HepG2 (cell line): ENCODE measurements around the gene EXTL2. TPM values are rescaled to one million over a fixed set of nuclear protein-coding genes. Genes with fewer than 3 reads are reported as not detected.

Source experiments
- ATAC-seq: fragments of 200-7000 bp; cut with Tn5 transposase; 3 replicates; pipeline ENCODE4 v1.9.1; 2020; ENCODE audit warnings: mild to moderate bottlenecking, moderate library complexity
- BruUV-seq: library from RNA; stranded (reverse); fragments of 400-500 nt; replicated peaks from 2 replicates; lab custom pipeline; 2021; lab: Mats Ljungman, UMichigan
- CTCF ChIA-PET: fragments of 300-600 bp; formaldehyde crosslinking; extraction: SDS; loops from one replicate; lab custom pipeline; 2021; ENCODE audit warnings: low total read pairs, inconsistent platforms, low intra/inter-chr PET ratio; lab: Yijun Ruan, JAX
- POLR2A ChIA-PET: fragments of 350-600 bp; sonication (Branson Sonifier 250); formaldehyde crosslinking; loops from one replicate; lab custom pipeline; 2020; ENCODE audit warnings: antibody characterized with exemption, inconsistent platforms; lab: Yijun Ruan, JAX
- DNase-seq: peaks from one replicate; pipeline ENCODE4 v3.0.0-alpha.2; 2015; ENCODE audit warnings: low spot score
- FAIRE-seq: peaks from 3 replicates; lab custom pipeline; 2011; peaks lifted over from hg19 to GRCh38; lab: Jason Lieb, UNC
- H2AFZ ChIP-seq: one replicate; pipeline ENCODE4 v1.6.1; 2011; ENCODE audit warnings: low read length, inconsistent platforms
- H3K27ac ChIP-seq: fragments of 300-600 bp; 3 replicates; pipeline ENCODE4 v1.8.0; 2011; ENCODE audit warnings: mixed run types, mild to moderate bottlenecking, mixed read lengths, low read length, inconsistent platforms; ENCODE audit not compliant: insufficient read depth; ENCODE audit errors: extremely low read length
- H3K27me3 ChIP-seq, 2 experiments: fragments of 200-600 bp in 1 of 2; 2 replicates in 1 of 2; 3 replicates in 1 of 2; pipeline versions ENCODE4 v1.6.0 to v1.8.0; 2011; ENCODE audit warnings: low read length in 2 of 2, mild to moderate bottlenecking in 2 of 2, moderate library complexity in 2 of 2, inconsistent platforms in 1 of 2; ENCODE audit not compliant: insufficient read depth in 2 of 2, control insufficient read depth in 1 of 2
- H3K36me3 ChIP-seq, 2 experiments: fragments of 200-600 bp in 1 of 2; replicated peaks in 1 of 2; 2 replicates in 1 of 2; 3 replicates in 1 of 2; pipeline versions ENCODE4 v1.5.1 to v1.8.0; 2011; ENCODE audit warnings: low read length in 2 of 2, inconsistent platforms in 1 of 2; ENCODE audit not compliant: insufficient read depth in 2 of 2, control insufficient read depth in 1 of 2
- H3K4me1 ChIP-seq: 2 replicates; pipeline ENCODE4 v1.5.1; 2012; ENCODE audit warnings: low read length, inconsistent platforms; ENCODE audit not compliant: insufficient read depth
- H3K4me2 ChIP-seq: 2 replicates; pipeline ENCODE4 v1.6.0; 2011; ENCODE audit warnings: low read depth, low read length, inconsistent platforms
- H3K4me3 ChIP-seq, 3 experiments: fragments of 200-600 bp in 1 of 3; sonication (generic), shearing (Covaris generic) in 1 of 3; replicated peaks in 1 of 3; 2 replicates each; pipeline ENCODE4 v1.5.1; 2011 to 2016; ENCODE audit warnings: low read length in 3 of 3, inconsistent platforms in 2 of 3, low read depth in 2 of 3, mild to moderate bottlenecking in 2 of 3, control low read depth in 1 of 3, mixed read lengths in 1 of 3; ENCODE audit not compliant: insufficient read depth in 1 of 3
- H3K79me2 ChIP-seq: one replicate; pipeline ENCODE4 v1.6.1; 2011; ENCODE audit warnings: low read length, inconsistent platforms; ENCODE audit not compliant: insufficient read depth
- H3K9ac ChIP-seq: 2 replicates; pipeline ENCODE4 v1.6.0; 2011; ENCODE audit warnings: mild to moderate bottlenecking, low read depth, low read length, inconsistent platforms; ENCODE audit not compliant: insufficient read depth
- H3K9me3 ChIP-seq: 2 replicates; pipeline ENCODE4 v1.5.1; 2012; ENCODE audit warnings: mild to moderate bottlenecking, low read length
- H4K20me1 ChIP-seq: 2 replicates; pipeline ENCODE4 v1.6.0; 2011; ENCODE audit warnings: inconsistent platforms, mild to moderate bottlenecking, low read length, moderate library complexity; ENCODE audit not compliant: insufficient read depth
- ARNTL ChIP-seq: sonication (generic); formaldehyde crosslinking; IDR thresholded peaks from 2 replicates; pipeline ENCODE4 v1.4.0; 2020; ENCODE audit warnings: mild to moderate bottlenecking, missing genetic modification reagents
- CEBPB ChIP-seq: IDR thresholded peaks from 2 replicates; pipeline ENCODE4 v1.6.1; 2011; ENCODE audit warnings: low read depth, low read length, improper control_type of control experiment, borderline replicate concordance
- CREBL2 ChIP-seq: sonication (generic); formaldehyde crosslinking; IDR thresholded peaks from 2 replicates; pipeline ENCODE4 v1.8.1; 2023; ENCODE audit warnings: missing genetic modification reagents, mild to moderate bottlenecking, borderline replicate concordance
- HNRNPK ChIP-seq: fragments of 200-400 bp; formaldehyde crosslinking; IDR thresholded peaks from 2 replicates; pipeline ENCODE4 v1.6.1; 2018; ENCODE audit warnings: low read length, low read depth, moderate library complexity, mild to moderate bottlenecking; ENCODE audit not compliant: poor library complexity, severe bottlenecking
- HNRNPLL ChIP-seq: fragments of 200-400 bp; formaldehyde crosslinking; IDR thresholded peaks from 2 replicates; pipeline ENCODE4 v1.6.1; 2017; ENCODE audit warnings: mild to moderate bottlenecking, low read depth, low read length; ENCODE audit not compliant: poor library complexity, severe bottlenecking
- JDP2 ChIP-seq: sonication (generic); formaldehyde crosslinking; IDR thresholded peaks from 2 replicates; pipeline ENCODE4 v1.8.1; 2022; ENCODE audit warnings: missing genetic modification reagents, borderline replicate concordance
- RBFOX2 ChIP-seq: fragments of 200-400 bp; formaldehyde crosslinking; IDR thresholded peaks from 2 replicates; pipeline ENCODE4 v1.6.1; 2017; ENCODE audit warnings: low read depth, mild to moderate bottlenecking, low read length
- TERF1 ChIP-seq: sonication (generic); formaldehyde crosslinking; IDR thresholded peaks from 2 replicates; pipeline ENCODE4 v1.8.0; 2022; ENCODE audit warnings: mild to moderate bottlenecking, missing genetic modification reagents, moderate library complexity
- THAP9 ChIP-seq: sonication (generic); formaldehyde crosslinking; IDR thresholded peaks from 2 replicates; pipeline ENCODE4; 2020; ENCODE audit warnings: missing genetic modification reagents, mild to moderate bottlenecking, borderline replicate concordance
- YY1 ChIP-seq: IDR thresholded peaks from 2 replicates; pipeline ENCODE4 v1.6.1; 2011; ENCODE audit warnings: low read length, low read depth, moderate library complexity, mild to moderate bottlenecking; ENCODE audit not compliant: insufficient read depth, insufficient replicate concordance
- ZNF234 ChIP-seq: sonication (generic); formaldehyde crosslinking; conservative IDR thresholded peaks from 2 replicates; pipeline ENCODE4 v1.5.1; 2020; ENCODE audit warnings: mild to moderate bottlenecking, missing genetic modification reagents
- ZNF382 ChIP-seq: sonication (generic); formaldehyde crosslinking; IDR thresholded peaks from 2 replicates; pipeline ENCODE4 v1.5.0; 2020; ENCODE audit warnings: missing genetic modification reagents, mild to moderate bottlenecking, borderline replicate concordance
- ZNF441 ChIP-seq: sonication (generic); formaldehyde crosslinking; IDR thresholded peaks from 2 replicates; pipeline ENCODE4 v1.7.0; 2021; ENCODE audit warnings: missing genetic modification reagents, borderline replicate concordance
- ZNF615 ChIP-seq: sonication (generic); formaldehyde crosslinking; IDR thresholded peaks from 2 replicates; pipeline ENCODE4 v1.5.0; 2020; ENCODE audit warnings: mild to moderate bottlenecking, missing genetic modification reagents, borderline replicate concordance
- ZNF672 ChIP-seq: sonication (generic); formaldehyde crosslinking; IDR thresholded peaks from 2 replicates; pipeline ENCODE4 v1.8.1; 2022; ENCODE audit warnings: missing genetic modification reagents
- ZSCAN25 ChIP-seq: sonication (generic); formaldehyde crosslinking; IDR thresholded peaks from 2 replicates; pipeline ENCODE4 v1.8.0; 2022; ENCODE audit warnings: mild to moderate bottlenecking, missing genetic modification reagents
- in situ Hi-C: cut with HindIII; loops from 2 replicates; pipeline ENCODE4 v1.10.0; 2017; ENCODE audit warnings: low pct_unique_long_range_greater_than_20kb; ENCODE audit not compliant: extremely low pct_ligation_motif_present
- intact Hi-C: fragments of 100-400 bp; cut with micrococcal nuclease; formaldehyde crosslinking; loops from one replicate; pipeline ENCODE4 v1.10.0; 2022; ENCODE audit not compliant: unreplicated experiment
- polyA plus RNA-seq, 8 experiments: library from polyadenylated mRNA; depleted of rRNA in 3 of 8; stranded (reverse) in 7 of 8; unstranded in 1 of 8; fragments of >200 nt; fragmentation: Illumina TruSeq in 4 of 8; extraction: Trizol in 4 of 8; gene quantifications; 2 replicates each; pipeline versions ENCODE4 v1.2.1 to v1.2.3, GENCODE V29; 2011 to 2016; ENCODE audit warnings: low read depth in 4 of 8, missing spikeins in 1 of 8, mixed read lengths in 1 of 8; ENCODE audit not compliant: insufficient read depth in 1 of 8
- total RNA-seq, 5 experiments: library from RNA; depleted of rRNA; stranded (reverse); fragments of >200 nt; fragmentation: Illumina TruSeq; extraction: Trizol; gene quantifications; 2 replicates each; pipeline ENCODE4 v1.2.3, GENCODE V29; 2016; ENCODE audit warnings: low read depth in 1 of 5

EXTL2 gene
- total and polyA plus RNA-seq, 2 of the 13 experiments (the other 11 are each of a cell fraction or from before 2014, with no cell fraction given) = 22.0 to 23.5 TPM

- CTCF ChIA-PET = no interaction called here
- Histone ChIP-seq H3K36me3 (peaks cover 3 to 56% of the 10 kb centered on the region in 2 experiments; a peak in 3 of 5 replicates), H4K20me1 (no peaks in the 10 kb centered on the region), H3K27me3 (no peaks in the 10 kb centered on the region), H3K4me1 (peaks cover 6% of the 10 kb centered on the region), H3K9me3 (no peaks in the 10 kb centered on the region), H2AFZ (no peak overlapping the region), H3K9ac (no peak overlapping the region), H3K4me2 (no peak overlapping the region), H3K27ac (no peak overlapping the region), H3K79me2 (no peaks in the 10 kb centered on the region), H3K4me3 (no peak overlapping the region)
- no peak for TF ChIP-seq JDP2 (CRISPR knock-in tag)
- TF ChIP-seq ZSCAN25 = no peak
- no peak for TF ChIP-seq THAP9 (CRISPR knock-in tag)
- FAIRE-seq (no peak), DNase-seq (no peak), ATAC-seq (no peak)
- intact Hi-C loops (no loop called here), in situ Hi-C loops (no loop called here)
- POLR2A ChIA-PET = no interaction called here
- BruUV-seq = no TSS peak
Measured at GRCh38 chr1:100912019-100912418, 17.4 kb upstream of the EXTL2 start.

- Histone ChIP-seq H4K20me1 (no peaks in the 10 kb centered on the region), H3K27ac (no peak overlapping the region), H3K36me3 (peaks cover 1 to 52% of the 10 kb centered on the region in 2 experiments; a peak in 3 of 5 replicates), H3K79me2 (peaks cover 10% of the 10 kb centered on the region), H3K9me3 (no peaks in the 10 kb centered on the region), H2AFZ (no peak overlapping the region)
- no TSS peak for BruUV-seq
- in situ Hi-C loops = no loop called here
- POLR2A ChIA-PET = no interaction called here
- CTCF ChIA-PET = no interaction called here
- TF ChIP-seq CEBPB (no peak), ZNF234 (CRISPR knock-in tag) (no peak), ARNTL (CRISPR knock-in tag) (no peak), RBFOX2 (no peak), CREBL2 (CRISPR knock-in tag) (no peak), ZNF441 (CRISPR knock-in tag) (no peak), TERF1 (CRISPR knock-in tag) (no peak), ZNF672 (CRISPR knock-in tag) (no peak), ZNF382 (no peak), ZNF615 (CRISPR knock-in tag) (no peak), HNRNPK (no peak), HNRNPLL (no peak), YY1 (no peak)
- TF ChIP-seq, all 625 proteins: peak for 0
- no peak overlapping the region for H3K4me3 ChIP-seq
- H3K4me1 ChIP-seq = peaks cover 10% of the 10 kb centered on the region
- H3K27me3 ChIP-seq = no peaks in the 10 kb centered on the region
- ATAC-seq (no peak), FAIRE-seq (no peak), DNase-seq (no peak)
- no peak overlapping the region for H3K9ac ChIP-seq
- no peak overlapping the region for H3K4me2 ChIP-seq
- intact Hi-C loops = no loop called here
Measured at GRCh38 chr1:100909018-100909417, 14.4 kb upstream of the EXTL2 start.
